Activated CD8-positive, alpha-beta memory T cell treated with anti-CD3 and anti-CD28 coated beads for 48 hours (primary cell): ENCODE data around the gene CES1.
"Not testable (repeated sequence)": the region's sequence is repeated elsewhere in the genome, so short reads cannot be mapped to it uniquely, and the experiment has no call there.

ENCODE experiments used
- DNase-seq, 3 experiments: peaks; one replicate each; pipeline ENCODE4 v3.0.0-alpha.2; 2020; ENCODE audit warnings: low read depth in 2 of 3, low spot score in 2 of 3

CES1 gene

DNA sequence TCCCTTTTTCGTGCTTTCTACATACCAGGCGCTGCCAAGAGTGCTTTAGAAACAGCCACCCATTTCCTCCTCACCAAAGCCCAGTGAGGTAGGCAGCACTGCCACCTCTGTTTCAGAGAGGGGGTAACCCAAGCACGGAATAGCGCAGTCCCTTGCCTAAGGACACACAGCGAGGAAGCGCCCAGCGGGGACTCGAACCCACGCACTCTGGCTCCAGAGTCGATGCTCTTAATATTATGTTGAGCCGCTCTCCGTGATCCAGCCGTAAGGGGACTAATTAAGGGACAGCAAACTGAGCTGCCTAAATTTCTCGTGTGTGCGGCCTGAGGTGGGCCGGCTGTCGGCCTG is 497 bp downstream of the CES1 start:
- no peak for DNase-seq

GRCh38 chr16:55830658-55831294 is 2.1 kb downstream of the CES1 start:
- DNase-seq: no peak

GRCh38 chr16:55829232-55829631 is 3.7 kb downstream of the CES1 start:
- DNase-seq: not testable (repeated sequence)

GRCh38 chr16:55828680-55829079 is 4.2 kb downstream of the CES1 start:
- DNase-seq: no peak

GRCh38 chr16:55825115-55825728 is 7.7 kb downstream of the CES1 start:
- DNase-seq: no peak

- no peak for DNase-seq
Measured at GRCh38 chr16:55824473-55825000, 8.4 kb downstream of the CES1 start.

DNA sequence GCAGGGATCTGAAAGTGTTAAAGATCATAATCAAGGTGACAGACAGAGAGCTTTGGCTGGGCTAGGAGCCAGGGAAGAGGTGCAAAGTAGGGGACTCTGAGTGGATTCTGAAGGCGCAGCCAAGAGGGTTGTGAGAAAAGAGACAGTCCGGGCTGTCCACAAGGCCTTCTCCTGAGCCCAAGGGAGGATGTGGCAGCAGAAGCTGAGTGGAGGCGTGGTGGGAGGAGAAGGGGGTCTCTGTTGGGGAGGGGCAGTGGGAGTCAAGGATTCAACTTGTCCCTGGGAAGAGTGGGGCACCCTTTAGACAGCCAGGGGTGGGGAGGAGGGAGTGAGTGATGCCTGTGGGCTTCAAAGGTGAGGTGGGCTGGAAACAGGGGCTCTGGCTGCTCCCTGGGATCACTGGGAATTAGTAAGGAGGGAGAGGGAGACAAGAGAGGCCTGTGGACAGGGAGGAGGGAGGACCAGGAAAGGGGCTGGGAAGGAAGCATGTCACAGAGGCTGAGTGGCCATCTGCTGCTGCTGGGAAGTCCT is 10.6 kb downstream of the CES1 start:
- DNase-seq: no peak

DNA sequence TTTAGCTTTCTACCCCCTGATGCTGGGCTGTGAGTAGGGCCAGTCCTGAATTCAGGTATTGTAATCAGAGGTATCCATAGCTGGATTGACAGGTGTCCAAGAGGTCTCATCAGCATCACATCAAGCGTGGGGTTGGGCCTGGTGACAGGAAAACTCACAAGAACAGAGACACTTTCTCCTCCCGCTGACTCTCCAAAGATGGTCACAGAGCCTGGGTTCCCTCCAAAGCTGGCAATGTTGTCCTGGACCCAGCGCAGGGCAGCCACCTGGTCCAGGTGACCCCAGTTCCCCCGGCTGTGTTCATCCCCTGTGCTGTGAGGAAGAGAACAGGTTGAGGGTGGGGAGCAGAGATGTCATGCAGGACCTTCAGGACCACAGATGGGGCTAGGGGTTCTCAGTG is 11.7 kb downstream of the CES1 start:
- DNase-seq: no peak

GRCh38 chr16:55820615-55821014 is 12.3 kb downstream of the CES1 start:
- DNase-seq: no peak

DNA sequence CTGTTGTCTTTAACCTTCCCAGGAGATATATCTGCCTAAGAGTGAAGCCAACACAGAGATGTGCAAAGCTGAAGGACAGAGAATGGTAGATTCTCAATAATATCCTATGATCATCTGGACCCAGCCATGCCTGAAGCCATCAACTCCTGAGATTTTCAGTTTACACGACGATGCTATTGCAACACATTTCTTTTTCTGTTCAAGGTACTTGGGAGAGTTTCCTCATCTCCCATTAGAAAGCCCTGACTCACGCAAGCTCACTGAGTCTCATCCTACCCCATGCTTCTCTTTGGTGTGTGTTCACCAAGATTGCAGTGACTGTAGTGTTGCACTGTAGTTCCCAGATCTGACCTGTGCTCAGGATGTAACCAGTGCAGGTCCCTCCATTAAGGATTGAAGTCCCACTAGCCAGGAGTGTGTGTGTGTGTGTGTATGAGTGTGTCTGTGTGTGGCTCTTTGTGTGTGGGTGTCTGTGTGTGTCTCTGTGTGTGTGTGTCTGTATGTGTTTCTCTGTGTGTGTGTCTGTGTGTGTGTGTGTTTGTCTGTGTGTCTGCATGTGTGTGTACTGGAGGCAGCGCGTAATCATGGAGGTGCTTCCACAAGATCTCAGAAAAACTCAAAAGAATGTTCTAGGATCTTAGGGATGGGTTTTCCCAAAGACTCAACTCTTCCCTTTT is 15.5 kb downstream of the CES1 start:
- DNase-seq: no peak

- DNase-seq: not testable (repeated sequence)
Measured at GRCh38 chr16:55816222-55816621, 16.7 kb downstream of the CES1 start.

DNA sequence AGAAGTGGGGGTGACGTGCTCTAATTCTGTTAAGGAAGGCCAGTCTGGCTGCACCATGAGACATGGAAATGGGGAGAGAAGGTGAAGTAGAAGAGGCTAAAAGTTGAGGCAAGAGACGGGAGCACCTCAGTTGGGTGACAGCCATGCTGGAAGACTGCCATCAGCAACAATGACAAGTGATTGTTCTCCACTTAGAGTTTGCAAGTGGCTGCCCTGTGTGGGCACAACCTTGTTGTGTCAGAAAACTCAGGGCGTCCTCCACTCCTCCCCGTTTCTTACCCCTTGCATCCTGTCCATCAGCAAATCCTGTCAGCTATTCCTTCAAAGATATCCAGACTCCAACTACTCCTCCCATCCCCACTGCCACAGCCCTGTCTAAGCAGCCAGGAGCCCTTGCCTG is 17.6 kb downstream of the CES1 start:
- DNase-seq: no peak

GRCh38 chr16:55814174-55814573 is 18.7 kb downstream of the CES1 start:
- DNase-seq: not testable (repeated sequence)

- not testable (repeated sequence) for DNase-seq
Measured at GRCh38 chr16:55813730-55814129, 19.2 kb downstream of the CES1 start.

DNA sequence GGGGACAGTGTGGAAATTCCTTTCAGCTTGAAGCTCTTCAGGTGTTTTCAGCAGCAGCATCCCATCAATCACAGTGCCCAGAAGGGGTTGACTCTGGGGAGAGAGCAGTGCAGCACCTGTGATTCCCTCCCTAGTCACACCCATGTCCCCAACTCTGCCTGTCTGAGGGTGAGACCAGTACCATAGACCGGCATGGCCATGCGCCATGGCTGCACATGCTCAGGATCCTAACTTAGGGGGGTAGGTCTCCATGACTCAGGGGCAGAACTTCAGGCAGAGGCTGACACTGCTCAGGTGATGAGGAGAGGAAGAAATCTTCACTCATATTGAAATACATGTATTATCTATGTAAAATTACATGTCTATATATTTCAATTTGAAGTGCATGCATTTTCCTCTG is 19.9 kb downstream of the CES1 start:
- no peak for DNase-seq

GRCh38 chr16:55811811-55812210 is 21.1 kb downstream of the CES1 start:
- DNase-seq: no peak

- DNase-seq: no peak
Measured at GRCh38 chr16:55810451-55810961, 22.4 kb downstream of the CES1 start.

DNA sequence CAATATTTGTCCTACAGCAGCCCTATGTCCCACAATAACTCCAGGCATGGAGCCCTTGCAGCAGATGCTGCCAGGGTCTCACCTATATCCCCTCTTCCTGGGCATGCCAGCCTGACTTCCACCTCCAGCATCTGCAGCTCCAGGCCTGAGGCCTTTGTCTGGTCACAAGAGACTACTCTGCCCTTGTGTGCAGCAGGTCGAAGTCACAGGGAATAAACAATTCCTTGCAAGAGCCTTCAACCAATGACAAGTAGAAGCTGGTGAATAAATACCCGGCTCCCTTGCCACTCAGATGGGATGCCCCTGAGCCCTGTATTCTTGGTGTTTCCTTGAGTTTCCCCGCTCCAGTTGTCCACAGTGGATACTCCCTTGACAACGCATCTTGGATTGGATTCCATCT is 23.0 kb downstream of the CES1 start:
- DNase-seq: no peak

DNA sequence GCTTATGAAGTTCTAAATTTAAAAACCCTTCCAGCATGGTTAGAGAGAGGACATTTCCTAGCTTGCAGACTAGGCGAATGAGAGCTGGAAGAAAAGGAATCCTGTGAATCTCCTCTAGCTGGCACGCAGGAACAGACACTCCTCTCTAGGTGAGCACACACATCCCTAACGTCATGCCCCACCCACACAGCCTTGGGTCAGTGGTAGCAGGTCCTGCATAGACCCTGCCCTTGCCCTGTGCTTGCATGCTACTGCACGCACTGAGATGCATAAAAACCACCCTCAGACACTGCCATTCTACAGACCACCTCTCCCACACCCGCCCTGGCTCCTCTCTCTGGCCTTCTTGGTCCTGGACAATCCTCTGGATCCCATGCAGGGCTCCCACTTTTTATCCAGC is 23.5 kb downstream of the CES1 start:
- no peak for DNase-seq

DNA sequence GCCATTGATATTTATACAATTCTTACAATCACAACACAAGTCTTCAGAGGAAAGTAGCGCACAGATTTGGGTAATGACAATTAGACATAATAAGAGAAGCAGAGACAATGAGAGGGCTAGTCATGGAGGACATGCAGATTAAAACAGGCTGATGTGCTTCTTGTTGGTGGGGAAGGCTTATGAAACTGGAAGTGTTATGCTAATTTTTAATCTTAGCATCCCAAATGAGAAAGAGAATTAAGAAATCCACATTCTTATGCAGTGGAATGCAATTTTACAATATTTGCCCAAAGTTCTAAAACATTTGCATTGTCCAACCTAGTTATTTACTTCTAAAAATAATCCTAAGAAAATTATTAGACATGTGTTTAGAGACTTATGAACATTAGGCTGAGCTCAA is 24.6 kb downstream of the CES1 start:
- DNase-seq: not testable (repeated sequence)

DNA sequence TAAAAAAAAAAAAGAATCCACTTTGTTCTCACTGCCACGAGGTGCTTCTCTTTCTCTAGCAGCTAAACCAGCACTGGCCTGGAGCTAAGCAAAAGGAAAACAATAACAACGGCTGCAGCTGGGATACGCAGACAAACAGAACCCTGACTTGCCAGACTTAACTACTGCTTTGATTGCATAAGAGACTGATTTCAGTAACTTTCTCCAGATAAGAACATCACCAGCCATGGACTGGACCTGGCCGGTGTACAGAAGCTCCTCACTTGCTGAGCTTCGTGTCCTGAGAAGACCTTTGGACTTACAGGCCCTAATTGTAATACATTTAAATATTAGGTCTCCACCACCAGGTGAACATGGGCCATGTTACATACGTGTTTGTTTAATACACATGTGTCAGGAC is 27.8 kb downstream of the CES1 start:
- not testable (repeated sequence) for DNase-seq

DNA sequence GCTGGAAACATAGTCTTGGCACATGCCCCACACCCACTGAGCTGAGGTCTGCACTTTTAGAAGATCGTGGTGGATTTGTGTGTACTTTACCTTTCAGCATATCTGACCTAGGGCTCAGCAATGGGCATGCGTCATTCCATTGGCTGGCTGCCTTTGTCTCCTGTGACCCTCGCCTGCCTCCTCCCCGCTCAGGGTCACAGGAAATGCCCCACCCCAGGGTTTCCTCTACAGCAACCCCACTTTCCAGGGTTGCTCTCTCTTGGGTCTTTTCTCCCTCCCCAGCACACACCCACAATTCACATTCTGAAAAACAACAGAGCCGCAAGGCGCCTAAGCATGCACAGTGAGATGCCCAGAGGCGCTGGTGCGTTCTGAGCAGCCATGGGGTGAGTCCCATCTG is 29.2 kb downstream of the CES1 start:
- not testable (repeated sequence) for DNase-seq
